ENCODE data around the gene IL32.

The IL32 gene

GRCh38 chr16:3089717-3090592 lies 24.5 kb downstream of the IL32 start:
- no peak for DNase-seq (ENCODE audit: low spot score)

- DNase-seq (ENCODE audit: low spot score) = no peak
Measured at GRCh38 chr16:3091551-3091950, 26.1 kb downstream of the IL32 start.

- no peak for DNase-seq (ENCODE audit: low spot score)
Measured at GRCh38 chr16:3092501-3092941, 27.1 kb downstream of the IL32 start.

GRCh38 chr16:3094289-3095027 lies 29.0 kb downstream of the IL32 start:
- DNase-seq (ENCODE audit: low spot score) = peak; percentile 76

- DNase-seq (ENCODE audit: low spot score) = peak; percentile 32
Measured at GRCh38 chr16:3095869-3096268, 30.4 kb downstream of the IL32 start.

GRCh38 chr16:3096362-3096761 lies 30.9 kb downstream of the IL32 start:
- DNase-seq (ENCODE audit: low spot score) = no peak

GRCh38 chr16:3097266-3097665 lies 31.8 kb downstream of the IL32 start:
- DNase-seq (ENCODE audit: low spot score) = no peak

GRCh38 chr16:3098459-3099394 lies 33.3 kb downstream of the IL32 start, which contains the start of gene ZSCAN10:
Gene ZSCAN10 (minus strand): TSS chr16:3099294. CDS start chr16:3092937, 6,357 bp downstream.
- DNase-seq (ENCODE audit: low spot score) = no peak

- DNase-seq (ENCODE audit: low spot score) = no peak
Measured at GRCh38 chr16:3099395-3099731, 33.9 kb downstream of the IL32 start.

- peak; percentile 95 for DNase-seq (ENCODE audit: low spot score)
Measured at GRCh38 chr16:3099732-3100499, 34.5 kb downstream of the IL32 start.

- peak; percentile 72 for DNase-seq (ENCODE audit: low spot score)
Measured at GRCh38 chr16:3101018-3101840, 35.8 kb downstream of the IL32 start.

- DNase-seq (ENCODE audit: low spot score) = no peak
Measured at GRCh38 chr16:3101841-3102470, 36.5 kb downstream of the IL32 start.

GRCh38 chr16:3106205-3106928 lies 40.9 kb downstream of the IL32 start:
- peak; percentile 90 for DNase-seq (ENCODE audit: low spot score)

GRCh38 chr16:3112058-3112880 lies 46.8 kb downstream of the IL32 start, which contains the start of gene ZNF205:
Gene ZNF205 (plus strand): TSS chr16:3112586. CDS start chr16:3113431, 845 bp downstream.
- no peak for DNase-seq (ENCODE audit: low spot score)

- no peak for DNase-seq (ENCODE audit: low spot score)
Measured at GRCh38 chr16:3112881-3113574, 47.6 kb downstream of the IL32 start.

- DNase-seq (ENCODE audit: low spot score) = no peak
Measured at GRCh38 chr16:3113765-3114479, 48.5 kb downstream of the IL32 start.

GRCh38 chr16:3115003-3115402 lies 49.6 kb downstream of the IL32 start:
- DNase-seq (ENCODE audit: low spot score) = no peak

Measured in hematopoietic multipotent progenitor cell treated with erythropoietin and hydrocortisone succinate and interleukin-3 and kit ligand, for 15 days (in vitro differentiated cells).